ENCODE data around the gene GLRX3. TPM values are rescaled to one million over a fixed set of nuclear protein-coding genes. Genes with fewer than 3 reads are reported as not detected.

The GLRX3 gene
- total RNA-seq, 1 experiment from 2014 or later = 191 TPM

DNA sequence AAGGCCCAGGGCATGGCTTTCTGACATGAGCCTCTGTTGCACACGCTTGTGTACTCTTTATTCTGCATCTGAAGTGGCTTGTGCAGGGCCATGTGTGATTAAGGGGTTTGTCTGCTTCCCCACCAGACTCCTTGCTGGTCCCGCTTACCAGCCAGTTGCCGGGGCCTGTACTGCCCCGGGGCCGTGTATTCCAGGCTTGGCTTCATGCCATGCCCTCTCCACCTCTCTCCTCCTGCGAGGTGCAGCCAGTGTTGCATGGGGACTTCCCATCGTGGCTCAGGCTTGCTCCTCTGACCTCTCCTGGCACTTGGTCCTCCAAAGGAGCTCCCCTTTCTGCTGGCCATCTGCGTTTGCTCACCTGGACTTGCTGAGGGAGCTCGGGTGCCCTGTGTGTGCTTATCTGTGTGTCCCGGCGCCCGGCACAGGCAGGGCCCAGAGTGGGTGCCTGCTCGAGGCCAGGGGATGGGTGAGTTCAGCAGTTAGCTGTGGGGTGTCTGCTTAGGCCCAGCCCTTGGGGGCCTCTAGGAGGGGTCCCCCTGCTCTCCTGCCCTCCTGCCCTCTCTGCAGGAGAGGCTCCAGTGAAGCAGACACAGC is 14.6 kb upstream of the GLRX3 start:
- H3K4me3 Mint-ChIP-seq (ENCODE audit: unreplicated experiment) = no peak overlapping the region
- H3K9me3 ChIP-seq = peaks cover 16% of the 10 kb centered on the region
- no peaks in the 10 kb centered on the region for H3K4me1 ChIP-seq
- H3K36me3 Mint-ChIP-seq (ENCODE audit: insufficient read depth, unreplicated experiment) = no peaks in the 10 kb centered on the region
- intact Hi-C loops (cut with micrococcal nuclease; ENCODE audit: unreplicated experiment) = no loop called here
- peaks cover 11% of the 10 kb centered on the region for H3K9me3 Mint-ChIP-seq (ENCODE audit: unreplicated experiment)
- no peaks in the 10 kb centered on the region for H3K36me3 ChIP-seq (ENCODE audit: control insufficient read depth, insufficient read depth, low read length)
- H3K27me3 ChIP-seq (replicated peaks; ENCODE audit: control insufficient read depth, insufficient read depth, low read length) = no peaks in the 10 kb centered on the region
- H3K27ac Mint-ChIP-seq (ENCODE audit: unreplicated experiment) = no peak overlapping the region
- no TSS peak for BruUV-seq (replicated peaks)
- no peak overlapping the region for H3K4me3 ChIP-seq (ENCODE audit: low read depth, low read length)
- CTCF ChIA-PET = no interaction called here
- DNase-seq = no peak
- TF ChIP-seq, protein P1, sequence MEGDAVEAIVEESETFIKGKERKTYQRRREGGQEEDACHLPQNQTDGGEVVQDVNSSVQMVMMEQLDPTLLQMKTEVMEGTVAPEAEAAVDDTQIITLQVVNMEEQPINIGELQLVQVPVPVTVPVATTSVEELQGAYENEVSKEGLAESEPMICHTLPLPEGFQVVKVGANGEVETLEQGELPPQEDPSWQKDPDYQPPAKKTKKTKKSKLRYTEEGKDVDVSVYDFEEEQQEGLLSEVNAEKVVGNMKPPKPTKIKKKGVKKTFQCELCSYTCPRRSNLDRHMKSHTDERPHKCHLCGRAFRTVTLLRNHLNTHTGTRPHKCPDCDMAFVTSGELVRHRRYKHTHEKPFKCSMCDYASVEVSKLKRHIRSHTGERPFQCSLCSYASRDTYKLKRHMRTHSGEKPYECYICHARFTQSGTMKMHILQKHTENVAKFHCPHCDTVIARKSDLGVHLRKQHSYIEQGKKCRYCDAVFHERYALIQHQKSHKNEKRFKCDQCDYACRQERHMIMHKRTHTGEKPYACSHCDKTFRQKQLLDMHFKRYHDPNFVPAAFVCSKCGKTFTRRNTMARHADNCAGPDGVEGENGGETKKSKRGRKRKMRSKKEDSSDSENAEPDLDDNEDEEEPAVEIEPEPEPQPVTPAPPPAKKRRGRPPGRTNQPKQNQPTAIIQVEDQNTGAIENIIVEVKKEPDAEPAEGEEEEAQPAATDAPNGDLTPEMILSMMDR (IDR thresholded peaks at IDR 0.05; ENCODE audit: insufficient read depth in 1 of 2, low read depth in 1 of 2, low read length in 1 of 2, severe bottlenecking in 1 of 2, unreplicated experiment in 1 of 2) = no peak
- POLR2A ChIA-PET = no interaction called here
- no peaks in the 10 kb centered on the region for H3K4me1 Mint-ChIP-seq (ENCODE audit: low read depth, unreplicated experiment)
- H3K27me3 Mint-ChIP-seq (ENCODE audit: insufficient read depth, unreplicated experiment) = peaks cover 3% of the 10 kb centered on the region

DNA sequence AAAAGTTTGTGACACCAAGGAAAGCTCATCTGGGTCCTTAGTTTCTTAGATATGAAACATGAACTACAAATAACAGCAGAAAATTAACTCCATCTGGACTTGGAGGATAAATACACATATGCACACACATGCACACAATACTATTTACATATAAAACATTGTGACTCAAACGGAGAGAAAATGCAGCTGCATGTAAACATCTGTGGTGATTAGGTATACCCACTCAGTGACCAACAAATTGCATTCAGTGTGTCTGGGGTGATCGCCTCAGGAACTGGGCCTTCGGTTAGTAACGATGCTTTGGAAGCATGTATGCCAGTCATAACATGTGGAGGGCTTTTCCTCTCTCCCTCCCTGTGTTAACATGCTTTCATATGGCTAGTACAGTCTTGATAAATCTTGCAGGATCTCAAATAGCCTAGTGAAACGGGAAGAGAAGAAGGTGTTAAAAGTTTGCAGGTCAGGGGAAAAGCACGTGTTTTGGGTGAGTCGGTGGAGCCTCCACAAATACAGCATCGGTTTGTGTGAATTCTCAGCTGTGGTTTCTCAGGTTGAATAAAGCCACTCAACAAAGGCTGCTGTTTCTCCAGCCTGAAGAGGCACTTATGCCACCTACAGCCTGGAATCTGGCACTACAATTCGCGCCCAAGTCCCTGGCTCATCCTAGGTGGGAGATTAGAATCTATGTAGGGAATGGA is 8.7 kb upstream of the GLRX3 start:
- Mint-ChIP-seq H3K36me3 (ENCODE audit: insufficient read depth, unreplicated experiment) (no peaks in the 10 kb centered on the region), H3K27me3 (ENCODE audit: insufficient read depth, unreplicated experiment) (no peaks in the 10 kb centered on the region), H3K4me1 (ENCODE audit: low read depth, unreplicated experiment) (peaks cover 7% of the 10 kb centered on the region), H3K9me3 (ENCODE audit: unreplicated experiment) (no peaks in the 10 kb centered on the region), H3K4me3 (ENCODE audit: unreplicated experiment) (peak overlapping the region; percentile 55), H3K27ac (ENCODE audit: unreplicated experiment) (no peak overlapping the region)
- intact Hi-C loops (cut with micrococcal nuclease; ENCODE audit: unreplicated experiment) = loop anchor here (1.0 kb wide), 1 partner anchor 16 kb away; no protein-coding TSS in a partner anchor
- BruUV-seq (replicated peaks) = no TSS peak
- TF ChIP-seq, protein P1 (IDR thresholded peaks at IDR 0.05; ENCODE audit: insufficient read depth in 1 of 2, low read depth in 1 of 2, low read length in 1 of 2, severe bottlenecking in 1 of 2, unreplicated experiment in 1 of 2) = peak; percentile 82 to 91
- H3K4me1 ChIP-seq = no peaks in the 10 kb centered on the region
- no peak overlapping the region for H3K4me3 ChIP-seq (ENCODE audit: low read depth, low read length)
- ChIA-PET POLR2A (interaction anchor here (1.0 to 1.7 kb wide), 2 partner anchors 9 to 17 kb away, joined by 5 to 15 read pairs; partner anchors contain the start of genes C10orf143 and GLRX3), CTCF (interaction anchor here (0.7 to 1.4 kb wide), 4 partner anchors 9 to 88 kb away, joined by 4 to 17 read pairs (median 8); partner anchors contain the start of genes C10orf143 and GLRX3)
- no peaks in the 10 kb centered on the region for H3K36me3 ChIP-seq (ENCODE audit: control insufficient read depth, insufficient read depth, low read length)
- no peaks in the 10 kb centered on the region for H3K9me3 ChIP-seq
- peak; percentile 67 to 75 for DNase-seq
- H3K27me3 ChIP-seq (replicated peaks; ENCODE audit: control insufficient read depth, insufficient read depth, low read length) = no peaks in the 10 kb centered on the region

DNA sequence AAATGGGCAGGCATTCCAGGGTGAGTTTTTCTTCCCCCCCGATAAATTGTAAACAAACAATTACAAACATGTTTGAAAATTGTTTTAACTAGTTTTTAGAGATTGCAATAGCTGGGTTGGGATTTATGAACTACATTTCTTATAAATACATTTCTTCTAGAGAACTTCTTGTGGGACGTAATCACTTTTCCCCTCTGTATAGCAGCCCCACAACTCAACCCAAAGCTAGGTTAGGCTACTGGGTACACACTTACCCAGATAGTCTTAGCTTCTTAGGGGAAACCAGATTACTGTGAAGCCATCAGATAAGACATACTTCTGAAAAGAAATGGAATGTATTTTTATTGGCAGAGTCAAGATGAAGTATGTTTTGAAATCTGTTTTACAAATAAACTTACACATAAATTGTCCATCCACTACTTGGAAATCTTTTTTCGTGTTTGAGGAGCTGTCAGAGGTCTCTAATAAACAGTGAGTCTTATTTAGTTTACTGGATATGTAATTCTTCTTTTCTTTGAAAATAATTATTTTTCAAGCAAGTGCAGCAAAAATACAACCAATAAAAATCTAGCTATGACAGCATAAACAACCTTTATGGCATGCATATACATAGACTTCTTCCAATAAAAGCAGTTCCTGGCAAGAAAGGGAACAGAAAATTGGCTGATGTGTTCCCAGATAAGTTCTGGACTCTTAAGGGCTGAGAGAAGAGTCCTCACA is 8.0 kb upstream of the GLRX3 start:
- peaks cover 7% of the 10 kb centered on the region for H3K4me1 Mint-ChIP-seq (ENCODE audit: low read depth, unreplicated experiment)
- H3K4me3 Mint-ChIP-seq (ENCODE audit: unreplicated experiment) = peak overlapping the region; percentile 55
- no peaks in the 10 kb centered on the region for H3K4me1 ChIP-seq
- H3K27me3 ChIP-seq (replicated peaks; ENCODE audit: control insufficient read depth, insufficient read depth, low read length) = no peaks in the 10 kb centered on the region
- no peaks in the 10 kb centered on the region for H3K9me3 Mint-ChIP-seq (ENCODE audit: unreplicated experiment)
- BruUV-seq (replicated peaks) = no TSS peak
- intact Hi-C loops (cut with micrococcal nuclease; ENCODE audit: unreplicated experiment) = loop anchor here (1.0 kb wide), 1 partner anchor 17 kb away; no protein-coding TSS in a partner anchor
- no peaks in the 10 kb centered on the region for H3K27me3 Mint-ChIP-seq (ENCODE audit: insufficient read depth, unreplicated experiment)
- TF ChIP-seq, protein P1 (IDR thresholded peaks at IDR 0.05; ENCODE audit: insufficient read depth in 1 of 2, low read depth in 1 of 2, low read length in 1 of 2, severe bottlenecking in 1 of 2, unreplicated experiment in 1 of 2) = no peak
- no peak for DNase-seq
- no peaks in the 10 kb centered on the region for H3K36me3 ChIP-seq (ENCODE audit: control insufficient read depth, insufficient read depth, low read length)
- H3K4me3 ChIP-seq (ENCODE audit: low read depth, low read length) = no peak overlapping the region
- ChIA-PET POLR2A (interaction anchor here (1.0 to 1.7 kb wide), 2 partner anchors 8 to 18 kb away, joined by 5 to 15 read pairs; partner anchors contain the start of genes C10orf143 and GLRX3), CTCF (interaction anchor here (1.0 to 1.4 kb wide), 3 partner anchors 8 to 18 kb away, joined by 7 to 17 read pairs (median 9); partner anchors contain the start of genes C10orf143 and GLRX3)
- no peaks in the 10 kb centered on the region for H3K36me3 Mint-ChIP-seq (ENCODE audit: insufficient read depth, unreplicated experiment)
- H3K9me3 ChIP-seq = no peaks in the 10 kb centered on the region
- no peak overlapping the region for H3K27ac Mint-ChIP-seq (ENCODE audit: unreplicated experiment)
